Thyroid gland (tissue), 4 donors: Measurements from ENCODE around the gene RPL22.

Source experiments
- CTCF ChIP-seq, 6 experiments: fragments of 200-600 bp in 3 of 6; fragments of 450-650 bp in 3 of 6; sonication (generic) in 3 of 6; IDR thresholded peaks; one replicate each; pipeline ENCODE4 v1.5.1; 2016 to 2019; ENCODE audit warnings: antibody characterized with exemption in 6 of 6, mild to moderate bottlenecking in 2 of 6, inconsistent platforms in 1 of 6, moderate library complexity in 1 of 6
- POLR2A ChIP-seq, 2 donors: fragments of 450-650 bp; IDR thresholded peaks; one replicate each; pipeline ENCODE4 v1.6.1; 2017; ENCODE audit warnings: antibody characterized with exemption in 2 of 2, mild to moderate bottlenecking in 2 of 2, moderate library complexity in 1 of 2

- TF ChIP-seq CTCF (IDR thresholded peaks at IDR 0.05): no peak
- no peak for TF ChIP-seq POLR2A (IDR thresholded peaks at IDR 0.05)
Measured at GRCh38 chr1:6165027-6165426, 34.4 kb downstream of the RPL22 start.
